Activated T-cell treated with anti-CD3 and anti-CD28 coated beads, Interleukin-2, amount 50 U/mL, for 48 hours (primary cell): ENCODE results near the gene GABPB1.
"Not testable (repeated sequence)": the region's sequence is repeated elsewhere in the genome, so short reads cannot be mapped to it uniquely, and the experiment has no call there.

Experiments
- DNase-seq, 2 experiments: peaks; one replicate each; pipeline ENCODE4 v3.0.0-alpha.2; 2020

GABPB1 gene

GRCh38 chr15:50354838-50355618 is at the start of gene GABPB1:
GABPB1 (minus strand) TSS chr15:50355198; CDS start chr15:50309798, 45,400 bp downstream.
- DNase-seq, result peak; percentile 93

GRCh38 chr15:50391561-50391960 is 36.6 kb upstream of the GABPB1 start:
- not testable (repeated sequence) for DNase-seq

GRCh38 chr15:50390554-50391264 is 35.7 kb upstream of the GABPB1 start:
- no peak for DNase-seq

- DNase-seq, result not testable (repeated sequence)
Measured at GRCh38 chr15:50382408-50382807, 27.4 kb upstream of the GABPB1 start.

GRCh38 chr15:50381438-50381837 is 26.4 kb upstream of the GABPB1 start:
- DNase-seq, result no peak

- DNase-seq, result no peak
Measured at GRCh38 chr15:50380089-50380488, 25.1 kb upstream of the GABPB1 start.

- not testable (repeated sequence) for DNase-seq
Measured at GRCh38 chr15:50379413-50379812, 24.4 kb upstream of the GABPB1 start.

- no peak for DNase-seq
Measured at GRCh38 chr15:50378776-50379175, 23.8 kb upstream of the GABPB1 start.

GRCh38 chr15:50377867-50378751 is 23.1 kb upstream of the GABPB1 start:
- no peak for DNase-seq

- not testable (repeated sequence) for DNase-seq
Measured at GRCh38 chr15:50369564-50369963, 14.6 kb upstream of the GABPB1 start.

- no peak for DNase-seq
Measured at GRCh38 chr15:50365971-50366370, 11.0 kb upstream of the GABPB1 start.

GRCh38 chr15:50365570-50365969 is 10.6 kb upstream of the GABPB1 start:
- no peak for DNase-seq

GRCh38 chr15:50363612-50364011 is 8.6 kb upstream of the GABPB1 start:
- no peak for DNase-seq

GRCh38 chr15:50361756-50362155 is 6.8 kb upstream of the GABPB1 start:
- no peak for DNase-seq

GRCh38 chr15:50358845-50359244 is 3.8 kb upstream of the GABPB1 start:
- DNase-seq, result peak; percentile 40 to 49

- no peak for DNase-seq
Measured at GRCh38 chr15:50355980-50356379, 982 bp upstream of the GABPB1 start.

GRCh38 chr15:50355619-50355905 is 564 bp upstream of the GABPB1 start:
- DNase-seq, result no peak

GRCh38 chr15:50353975-50354837 is 792 bp downstream of the GABPB1 start:
- DNase-seq, result peak; percentile 74 to 75

GRCh38 chr15:50353251-50353974 is 1.6 kb downstream of the GABPB1 start:
- no peak for DNase-seq

- no peak for DNase-seq
Measured at GRCh38 chr15:50350621-50351020, 4.4 kb downstream of the GABPB1 start.

GRCh38 chr15:50345298-50345697 is 9.7 kb downstream of the GABPB1 start:
- no peak for DNase-seq

- no peak for DNase-seq
Measured at GRCh38 chr15:50344006-50344464, 11.0 kb downstream of the GABPB1 start.
